ENCODE results near the gene ARTN. TPM values are rescaled to one million over a fixed set of nuclear protein-coding genes. Genes with fewer than 3 reads are reported as not detected.

Gene ARTN
- total RNA-seq, 1 donor from 2014 or later: not detected

- peak; percentile 82 for DNase-seq
- peaks cover 52% of the 10 kb centered on the region for H3K36me3 Mint-ChIP-seq (ENCODE audit: low read depth)
- peak overlapping the region; percentile 77 for H3K27ac Mint-ChIP-seq
- H3K4me1 Mint-ChIP-seq: peaks cover 55% of the 10 kb centered on the region
- H3K27me3 Mint-ChIP-seq: no peaks in the 10 kb centered on the region
- H3K4me3 Mint-ChIP-seq: peak overlapping the region; percentile 91
- H3K9me3 Mint-ChIP-seq: no peaks in the 10 kb centered on the region
- intact Hi-C loops (cut with micrococcal nuclease): loop anchor here (2.0 to 10.0 kb wide), 3 partner anchors 55 to 611 kb away; partner anchors contain the start of genes ELOVL1, SLC6A9 and ST3GAL3
These were observed 41.8 kb downstream of the ARTN start for GRCh38 chr1:43975249-43975961.

- Mint-ChIP-seq H3K27me3 (no peaks in the 10 kb centered on the region), H3K36me3 (ENCODE audit: low read depth) (peaks cover 53% of the 10 kb centered on the region), H3K4me3 (peak overlapping the region; percentile 91), H3K27ac (peak overlapping the region; percentile 77), H3K9me3 (no peaks in the 10 kb centered on the region), H3K4me1 (peaks cover 55% of the 10 kb centered on the region)
- intact Hi-C loops (cut with micrococcal nuclease): loop anchor here (10.0 kb wide), 1 partner anchor 611 kb away; the partner anchor contains the start of gene ELOVL1
- no peak for DNase-seq
These were observed 42.4 kb downstream of the ARTN start for GRCh38 chr1:43976045-43976444.

DNA sequence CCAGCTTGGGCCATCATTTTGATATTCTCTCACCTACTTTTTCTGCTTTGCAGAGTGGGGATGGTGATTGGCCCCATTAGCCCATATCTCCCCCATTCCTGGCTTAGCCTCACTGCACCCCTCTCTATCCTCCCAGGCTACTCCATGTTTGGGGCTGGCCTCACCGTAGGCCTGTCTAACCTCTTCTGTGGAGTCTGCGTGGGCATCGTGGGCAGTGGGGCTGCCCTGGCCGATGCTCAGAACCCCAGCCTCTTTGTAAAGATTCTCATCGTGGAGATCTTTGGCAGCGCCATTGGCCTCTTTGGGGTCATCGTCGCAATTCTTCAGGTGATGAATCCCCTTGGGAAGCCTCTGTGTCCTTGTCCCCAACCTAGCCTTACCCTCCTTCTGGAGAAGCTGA lies 43.3 kb downstream of the ARTN start:
- Mint-ChIP-seq H3K27me3 (no peaks in the 10 kb centered on the region), H3K9me3 (no peaks in the 10 kb centered on the region), H3K4me3 (peak overlapping the region; percentile 91), H3K4me1 (peaks cover 53% of the 10 kb centered on the region), H3K27ac (no peak overlapping the region), H3K36me3 (ENCODE audit: low read depth) (peaks cover 52% of the 10 kb centered on the region)
- intact Hi-C loops (cut with micrococcal nuclease): loop anchor here (10.0 kb wide), 1 partner anchor 612 kb away; the partner anchor contains the start of gene ELOVL1
- no peak for DNase-seq

- H3K36me3 Mint-ChIP-seq (ENCODE audit: low read depth): peaks cover 48% of the 10 kb centered on the region
- H3K4me3 Mint-ChIP-seq: peak overlapping the region; percentile 91
- H3K9me3 Mint-ChIP-seq: no peaks in the 10 kb centered on the region
- no peak for DNase-seq
- no peaks in the 10 kb centered on the region for H3K27me3 Mint-ChIP-seq
- peaks cover 51% of the 10 kb centered on the region for H3K4me1 Mint-ChIP-seq
- H3K27ac Mint-ChIP-seq: no peak overlapping the region
- intact Hi-C loops (cut with micrococcal nuclease): loop anchor here (10.0 kb wide), 1 partner anchor 613 kb away; the partner anchor contains the start of gene ELOVL1
These were observed 44.0 kb downstream of the ARTN start for GRCh38 chr1:43977376-43978263.

- Mint-ChIP-seq H3K27ac (no peak overlapping the region), H3K27me3 (no peaks in the 10 kb centered on the region), H3K9me3 (no peaks in the 10 kb centered on the region), H3K4me1 (peaks cover 52% of the 10 kb centered on the region), H3K4me3 (peak overlapping the region; percentile 91), H3K36me3 (ENCODE audit: low read depth) (peaks cover 45% of the 10 kb centered on the region)
- intact Hi-C loops (cut with micrococcal nuclease): loop anchor here (10.0 kb wide), 1 partner anchor 613 kb away; the partner anchor contains the start of gene ELOVL1
- no peak for DNase-seq
These were observed 44.6 kb downstream of the ARTN start for GRCh38 chr1:43978264-43978550.

DNA sequence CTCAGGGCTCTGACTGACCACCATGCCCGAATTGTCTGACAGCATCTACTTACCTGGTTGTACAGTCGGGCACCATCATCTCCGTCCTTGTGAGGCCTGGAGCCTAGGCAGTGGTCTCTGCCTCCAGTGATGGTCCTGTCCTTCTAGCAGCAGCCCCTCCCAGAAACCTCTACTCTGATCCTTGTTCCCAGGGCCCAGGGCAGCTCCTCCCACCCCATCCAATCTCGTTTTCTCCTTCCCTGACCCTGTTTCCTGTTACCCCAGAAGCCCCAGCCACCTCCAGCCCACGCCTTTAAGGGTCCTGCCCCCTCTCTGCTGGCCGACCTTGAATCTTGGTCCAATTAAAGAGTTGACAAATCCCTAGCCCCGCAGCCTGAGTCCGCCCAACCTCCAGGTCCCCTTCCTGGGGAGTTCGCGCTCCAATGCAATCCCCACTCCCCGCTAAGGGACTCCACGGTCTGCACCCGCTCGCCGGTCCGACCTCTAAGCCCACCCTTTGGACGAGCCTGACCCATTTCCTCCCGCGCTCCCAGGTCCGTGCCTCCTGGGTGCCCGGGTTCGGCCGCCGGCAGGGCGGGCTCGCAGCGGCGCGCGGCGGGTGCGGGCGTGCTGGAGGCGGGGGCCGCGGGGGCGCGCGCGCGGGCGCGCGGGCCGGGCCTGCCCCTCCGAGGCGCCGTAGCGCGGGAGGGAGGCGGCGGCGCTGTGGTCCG lies 45.1 kb downstream of the ARTN start, which contains the start of gene B4GALT2:
Gene B4GALT2, plus strand, starts transcription at position 660 of the 710 bp plus-strand sequence. CDS start 1,951 bp downstream, outside the sequence.
- intact Hi-C loops (cut with micrococcal nuclease): loop anchor here (10.0 kb wide), 1 partner anchor 614 kb away; the partner anchor contains the start of gene ELOVL1
- Mint-ChIP-seq H3K4me3 (peak within 1 kb of the TSS; percentile 93), H3K36me3 (ENCODE audit: low read depth) (peaks cover 43% of the 10 kb centered on the region), H3K27me3 (no peaks in the 10 kb centered on the region), H3K9me3 (no peaks in the 10 kb centered on the region), H3K4me1 (peaks cover 47% of the 10 kb centered on the region), H3K27ac (peak within 1 kb of the TSS; percentile 90)
- DNase-seq: peak; percentile 86

DNA sequence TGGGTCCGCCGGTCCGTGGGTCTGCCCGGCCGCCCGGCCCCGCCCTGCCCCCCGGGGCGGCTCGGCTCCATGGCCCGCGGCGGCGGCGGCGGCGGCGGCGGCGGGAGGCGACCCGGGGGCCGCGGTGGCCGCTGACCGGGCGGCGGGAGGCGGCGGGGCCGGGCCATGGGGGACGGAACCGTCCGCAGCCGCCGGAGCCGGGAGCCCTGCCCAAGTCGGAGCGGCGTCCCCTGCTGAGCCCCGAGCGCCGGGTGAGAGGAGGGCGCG lies 45.6 kb downstream of the ARTN start:
- DNase-seq: no peak
- Mint-ChIP-seq H3K27me3 (no peaks in the 10 kb centered on the region), H3K36me3 (ENCODE audit: low read depth) (peaks cover 41% of the 10 kb centered on the region), H3K9me3 (no peaks in the 10 kb centered on the region), H3K4me1 (peaks cover 42% of the 10 kb centered on the region), H3K27ac (no peak overlapping the region), H3K4me3 (no peak overlapping the region)
- intact Hi-C loops (cut with micrococcal nuclease): loop anchor here (10.0 kb wide), 1 partner anchor 614 kb away; the partner anchor contains the start of gene ELOVL1

GRCh38 chr1:43979528-43980254 lies 46.1 kb downstream of the ARTN start:
- peak overlapping the region; percentile 93 for H3K4me3 Mint-ChIP-seq
- intact Hi-C loops (cut with micrococcal nuclease): loop anchor here (10.0 kb wide), 1 partner anchor 615 kb away; the partner anchor contains the start of gene ELOVL1
- peaks cover 43% of the 10 kb centered on the region for H3K36me3 Mint-ChIP-seq (ENCODE audit: low read depth)
- H3K27ac Mint-ChIP-seq: peak overlapping the region; percentile 90
- H3K4me1 Mint-ChIP-seq: peaks cover 40% of the 10 kb centered on the region
- peak; percentile 78 for DNase-seq
- H3K9me3 Mint-ChIP-seq: no peaks in the 10 kb centered on the region
- no peaks in the 10 kb centered on the region for H3K27me3 Mint-ChIP-seq

- no peak for DNase-seq
- peak overlapping the region; percentile 90 for H3K27ac Mint-ChIP-seq
- H3K4me1 Mint-ChIP-seq: peaks cover 40% of the 10 kb centered on the region
- intact Hi-C loops (cut with micrococcal nuclease): no loop called here
- peaks cover 44% of the 10 kb centered on the region for H3K36me3 Mint-ChIP-seq (ENCODE audit: low read depth)
- no peaks in the 10 kb centered on the region for H3K27me3 Mint-ChIP-seq
- H3K9me3 Mint-ChIP-seq: no peaks in the 10 kb centered on the region
- H3K4me3 Mint-ChIP-seq: peak overlapping the region; percentile 93
These were observed 46.9 kb downstream of the ARTN start for GRCh38 chr1:43980255-43981134.

GRCh38 chr1:43981135-43981491 lies 47.5 kb downstream of the ARTN start:
- Mint-ChIP-seq H3K27me3 (no peaks in the 10 kb centered on the region), H3K36me3 (ENCODE audit: low read depth) (peaks cover 45% of the 10 kb centered on the region), H3K9me3 (no peaks in the 10 kb centered on the region), H3K4me3 (peak overlapping the region; percentile 93), H3K4me1 (peaks cover 36% of the 10 kb centered on the region), H3K27ac (no peak overlapping the region)
- DNase-seq: no peak
- intact Hi-C loops (cut with micrococcal nuclease): no loop called here

DNA sequence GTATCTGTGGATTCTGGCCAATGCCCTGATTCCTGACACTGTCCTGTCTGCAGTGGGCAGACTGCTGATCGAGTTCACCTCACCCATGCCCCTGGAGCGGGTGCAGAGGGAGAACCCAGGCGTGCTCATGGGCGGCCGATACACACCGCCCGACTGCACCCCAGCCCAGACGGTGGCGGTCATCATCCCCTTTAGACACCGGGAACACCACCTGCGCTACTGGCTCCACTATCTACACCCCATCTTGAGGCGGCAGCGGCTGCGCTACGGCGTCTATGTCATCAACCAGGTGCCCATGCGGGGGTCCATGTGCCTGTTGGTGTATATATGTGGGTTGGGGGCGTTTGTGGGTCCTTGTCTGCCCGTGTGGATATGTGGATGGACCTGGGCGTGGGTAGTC lies 48.0 kb downstream of the ARTN start:
- no peaks in the 10 kb centered on the region for H3K27me3 Mint-ChIP-seq
- H3K36me3 Mint-ChIP-seq (ENCODE audit: low read depth): peaks cover 41% of the 10 kb centered on the region
- H3K4me1 Mint-ChIP-seq: peaks cover 30% of the 10 kb centered on the region
- no peak for DNase-seq
- intact Hi-C loops (cut with micrococcal nuclease): no loop called here
- no peak overlapping the region for H3K27ac Mint-ChIP-seq
- no peaks in the 10 kb centered on the region for H3K9me3 Mint-ChIP-seq
- no peak overlapping the region for H3K4me3 Mint-ChIP-seq

DNA sequence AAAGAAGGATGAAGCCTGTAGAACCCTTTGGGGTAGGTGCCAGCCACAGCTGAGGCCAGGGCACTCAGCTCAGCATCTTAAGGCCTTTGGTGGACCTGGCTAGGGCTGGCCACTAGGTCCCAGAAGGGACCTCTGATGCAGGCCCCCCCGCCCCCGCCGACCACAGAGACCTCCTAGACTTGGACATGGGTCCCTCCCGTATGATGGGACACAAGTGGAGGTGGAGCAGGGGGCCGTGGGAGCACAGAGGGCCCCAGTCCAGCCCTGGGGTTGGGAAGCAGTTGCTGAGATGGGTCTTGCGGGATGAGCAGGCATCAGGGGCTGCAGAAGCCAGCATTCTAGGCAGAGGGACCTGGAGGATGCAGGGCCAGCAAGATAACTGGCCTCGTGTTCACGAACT lies 48.6 kb downstream of the ARTN start:
- no peaks in the 10 kb centered on the region for H3K27me3 Mint-ChIP-seq
- intact Hi-C loops (cut with micrococcal nuclease): no loop called here
- peaks cover 24% of the 10 kb centered on the region for H3K4me1 Mint-ChIP-seq
- no peak for DNase-seq
- no peak overlapping the region for H3K27ac Mint-ChIP-seq
- H3K36me3 Mint-ChIP-seq (ENCODE audit: low read depth): peaks cover 35% of the 10 kb centered on the region
- no peak overlapping the region for H3K4me3 Mint-ChIP-seq
- H3K9me3 Mint-ChIP-seq: no peaks in the 10 kb centered on the region

Data from activated CD4-positive, alpha-beta T cell treated with anti-CD3 and anti-CD28 coated beads, Interleukin-2, amount 10 ng/mL, durations not matched to agents 24 days and 14 days (primary cell).